ENCODE data around the gene MUSK. TPM values are rescaled to one million over a fixed set of nuclear protein-coding genes. Genes with fewer than 3 reads are reported as not detected.
"Not testable (repeated sequence)": the region's sequence is repeated elsewhere in the genome, so short reads cannot be mapped to it uniquely, and the experiment has no call there.

MUSK gene
- total RNA-seq, 1 donor from 2014 or later = not detected

GRCh38 chr9:110755179-110755578 is 86.6 kb downstream of the MUSK start:
- intact Hi-C loops (cut with micrococcal nuclease) = no loop called here

GRCh38 chr9:110758201-110758600 is 89.6 kb downstream of the MUSK start:
- intact Hi-C loops (cut with micrococcal nuclease) = no loop called here

GRCh38 chr9:110762783-110763182 is 94.2 kb downstream of the MUSK start:
- intact Hi-C loops (cut with micrococcal nuclease) = no loop called here

GRCh38 chr9:110763568-110763967 is 95.0 kb downstream of the MUSK start:
- intact Hi-C loops (cut with micrococcal nuclease) = no loop called here

GRCh38 chr9:110764006-110764405 is 95.4 kb downstream of the MUSK start:
- intact Hi-C loops (cut with micrococcal nuclease) = no loop called here

- intact Hi-C loops (cut with micrococcal nuclease) = no loop called here
Measured at GRCh38 chr9:110765926-110766325, 97.3 kb downstream of the MUSK start.

- intact Hi-C loops (cut with micrococcal nuclease) = no loop called here
Measured at GRCh38 chr9:110767559-110768063, 99.0 kb downstream of the MUSK start.

GRCh38 chr9:110768886-110769285 is 100.3 kb downstream of the MUSK start:
- intact Hi-C loops (cut with micrococcal nuclease) = no loop called here

GRCh38 chr9:110769667-110770066 is 101.1 kb downstream of the MUSK start:
- intact Hi-C loops (cut with micrococcal nuclease) = no loop called here

- intact Hi-C loops (cut with micrococcal nuclease) = no loop called here
Measured at GRCh38 chr9:110775724-110776123, 107.1 kb downstream of the MUSK start.

- intact Hi-C loops (cut with micrococcal nuclease) = no loop called here
Measured at GRCh38 chr9:110776221-110776620, 107.6 kb downstream of the MUSK start.

- intact Hi-C loops (cut with micrococcal nuclease) = no loop called here
Measured at GRCh38 chr9:110777196-110777875, 108.7 kb downstream of the MUSK start.

GRCh38 chr9:110777876-110778215 is 109.3 kb downstream of the MUSK start:
- intact Hi-C loops (cut with micrococcal nuclease) = no loop called here

GRCh38 chr9:110782701-110783100 is 114.1 kb downstream of the MUSK start:
- intact Hi-C loops (cut with micrococcal nuclease) = no loop called here

- intact Hi-C loops (cut with micrococcal nuclease) = no loop called here
Measured at GRCh38 chr9:110784309-110784708, 115.7 kb downstream of the MUSK start.

- intact Hi-C loops (cut with micrococcal nuclease) = no loop called here
Measured at GRCh38 chr9:110785166-110785565, 116.6 kb downstream of the MUSK start.

- intact Hi-C loops (cut with micrococcal nuclease) = not testable (repeated sequence)
Measured at GRCh38 chr9:110788396-110788795, 119.8 kb downstream of the MUSK start.

GRCh38 chr9:110788871-110789270 is 120.3 kb downstream of the MUSK start:
- intact Hi-C loops (cut with micrococcal nuclease) = no loop called here

- intact Hi-C loops (cut with micrococcal nuclease) = no loop called here
Measured at GRCh38 chr9:110797611-110798010, 129.0 kb downstream of the MUSK start.

GRCh38 chr9:110799396-110799795 is 130.8 kb downstream of the MUSK start:
- intact Hi-C loops (cut with micrococcal nuclease) = no loop called here

- intact Hi-C loops (cut with micrococcal nuclease) = no loop called here
Measured at GRCh38 chr9:110801426-110801825, 132.8 kb downstream of the MUSK start.

GRCh38 chr9:110802416-110803035 is 133.9 kb downstream of the MUSK start:
- intact Hi-C loops (cut with micrococcal nuclease) = no loop called here

- intact Hi-C loops (cut with micrococcal nuclease) = no loop called here
Measured at GRCh38 chr9:110807956-110808598, 139.5 kb downstream of the MUSK start.
